Nephron progenitor cell (in vitro differentiated cells): Measurements from ENCODE around the gene MAML2.

ENCODE experiments used
- DNase-seq: peaks from one replicate; pipeline ENCODE4 v3.0.0; 2021
- H3K27ac Mint-ChIP-seq: 2 replicates; pipeline ENCODE4 v1.8.0; 2021; ENCODE audit warnings: mild to moderate bottlenecking, moderate library complexity, mixed read lengths
- H3K27me3 Mint-ChIP-seq: 2 replicates; pipeline ENCODE4 v1.8.0; 2021; ENCODE audit warnings: mild to moderate bottlenecking, low read depth, mixed read lengths; ENCODE audit not compliant: poor library complexity
- H3K36me3 Mint-ChIP-seq: 2 replicates; pipeline ENCODE4 v1.8.0; 2021; ENCODE audit warnings: low read depth, mixed read lengths
- H3K4me1 Mint-ChIP-seq: 2 replicates; pipeline ENCODE4 v1.8.0; 2021; ENCODE audit warnings: mixed read lengths
- H3K4me3 Mint-ChIP-seq: 2 replicates; pipeline ENCODE4 v1.8.0; 2021; ENCODE audit warnings: mild to moderate bottlenecking, moderate library complexity, mixed read lengths
- H3K9me3 Mint-ChIP-seq: 2 replicates; pipeline ENCODE4 v1.8.0; 2021; ENCODE audit warnings: mild to moderate bottlenecking, moderate library complexity, mixed read lengths
- CTCF ChIP-seq: fragments of 200-600 bp; sonication (generic); IDR thresholded peaks from 2 replicates; pipeline ENCODE4 v1.5.0; 2021; ENCODE audit warnings: antibody characterized with exemption

Gene MAML2

GRCh38 chr11:96284917-96285316, 58.1 kb downstream of the MAML2 start:
- H3K27me3 Mint-ChIP-seq: peaks cover 2% of the 10 kb centered on the region
- DNase-seq: no peak
- peaks cover 12% of the 10 kb centered on the region for H3K9me3 Mint-ChIP-seq
- peaks cover 18% of the 10 kb centered on the region for H3K4me1 Mint-ChIP-seq
- H3K27ac Mint-ChIP-seq: no peak overlapping the region
- peaks cover 43% of the 10 kb centered on the region for H3K36me3 Mint-ChIP-seq
- TF ChIP-seq CTCF: no peak
- no peak overlapping the region for H3K4me3 Mint-ChIP-seq

GRCh38 chr11:96284401-96284800, 58.6 kb downstream of the MAML2 start:
- Mint-ChIP-seq H3K36me3 (peaks cover 43% of the 10 kb centered on the region), H3K4me1 (peaks cover 22% of the 10 kb centered on the region), H3K27me3 (peaks cover 2% of the 10 kb centered on the region), H3K27ac (no peak overlapping the region), H3K4me3 (no peak overlapping the region), H3K9me3 (peaks cover 12% of the 10 kb centered on the region)
- TF ChIP-seq CTCF: no peak
- no peak for DNase-seq

GRCh38 chr11:96282625-96283220, 60.3 kb downstream of the MAML2 start:
- peaks cover 12% of the 10 kb centered on the region for H3K9me3 Mint-ChIP-seq
- no peak for DNase-seq
- H3K4me1 Mint-ChIP-seq: peaks cover 33% of the 10 kb centered on the region
- H3K27me3 Mint-ChIP-seq: peaks cover 2% of the 10 kb centered on the region
- no peak overlapping the region for H3K27ac Mint-ChIP-seq
- no peak overlapping the region for H3K4me3 Mint-ChIP-seq
- H3K36me3 Mint-ChIP-seq: peaks cover 43% of the 10 kb centered on the region
- TF ChIP-seq CTCF: no peak

- Mint-ChIP-seq H3K27me3 (peaks cover 2% of the 10 kb centered on the region), H3K27ac (peak overlapping the region; percentile 12), H3K4me3 (no peak overlapping the region), H3K9me3 (peaks cover 5% of the 10 kb centered on the region), H3K36me3 (peaks cover 33% of the 10 kb centered on the region), H3K4me1 (peaks cover 35% of the 10 kb centered on the region)
- DNase-seq: no peak
- no peak for TF ChIP-seq CTCF
Measured at GRCh38 chr11:96280444-96280843, 62.6 kb downstream of the MAML2 start.

GRCh38 chr11:96279896-96280290, 63.1 kb downstream of the MAML2 start:
- no peak for TF ChIP-seq CTCF
- DNase-seq: no peak
- H3K36me3 Mint-ChIP-seq: peaks cover 27% of the 10 kb centered on the region
- H3K27ac Mint-ChIP-seq: peak overlapping the region; percentile 24
- H3K4me1 Mint-ChIP-seq: peaks cover 35% of the 10 kb centered on the region
- peaks cover 2% of the 10 kb centered on the region for H3K27me3 Mint-ChIP-seq
- H3K9me3 Mint-ChIP-seq: no peaks in the 10 kb centered on the region
- no peak overlapping the region for H3K4me3 Mint-ChIP-seq
